Astrocyte of the cerebellum (primary cell): ENCODE results near the gene ARCN1.
"Not testable (repeated sequence)": the region's sequence is repeated elsewhere in the genome, so short reads cannot be mapped to it uniquely, and the experiment has no call there.

Source experiments
- DNase-seq: peaks from one replicate; pipeline ENCODE4 v3.0.0-alpha.2; 2011; ENCODE audit warnings: low read depth
- H3K4me3 ChIP-seq: 2 replicates; pipeline ENCODE4 v1.5.1; 2011; ENCODE audit warnings: mild to moderate bottlenecking, low read depth, low read length, moderate library complexity
- in situ Hi-C: cut with HindIII; loops from 2 replicates; pipeline ENCODE4 v1.10.0; 2017; ENCODE audit warnings: low sequenced_read_pairs
- TF ChIP-seq, protein P1 (sequence below): IDR thresholded peaks from 2 replicates; pipeline ENCODE4 v1.5.1; 2012; ENCODE audit warnings: low read length, low read depth, moderate library complexity, mild to moderate bottlenecking; ENCODE audit errors: missing control alignments

The ARCN1 gene

DNA sequence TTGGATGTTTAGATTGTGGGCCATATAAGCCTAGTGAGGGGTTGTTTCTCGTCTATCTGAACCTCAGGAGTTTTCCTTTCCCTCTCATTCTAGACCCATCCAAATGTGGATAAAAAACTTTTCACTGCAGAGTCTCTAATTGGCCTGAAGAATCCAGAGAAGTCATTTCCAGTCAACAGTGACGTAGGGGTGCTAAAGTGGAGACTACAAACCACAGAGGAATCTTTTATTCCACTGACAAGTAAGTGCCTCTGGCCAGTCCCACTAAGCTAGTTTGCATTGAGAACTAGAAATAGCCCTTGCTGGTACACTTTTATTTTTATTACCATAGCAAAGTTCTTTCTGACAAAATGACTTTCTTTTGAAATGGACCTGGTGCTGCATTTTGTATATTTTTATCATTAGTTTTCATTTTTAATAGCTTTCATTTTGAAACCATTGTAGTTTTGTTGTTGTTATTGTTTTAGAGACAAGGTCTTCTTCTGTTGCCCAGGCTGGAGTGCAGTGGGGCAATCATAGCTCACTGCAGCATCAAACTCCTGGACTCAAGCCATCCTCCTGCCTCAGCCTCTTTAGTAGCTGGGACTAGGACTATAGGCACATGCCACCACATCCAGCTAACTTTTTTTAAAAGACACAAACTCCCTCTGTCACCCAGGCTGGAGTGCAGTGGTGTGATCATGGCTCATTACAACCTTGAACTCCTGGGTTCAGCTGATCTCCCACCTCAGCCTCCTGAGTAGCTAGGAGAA, 20.6 kb downstream of the ARCN1 start:
- H3K4me3 ChIP-seq: no peak overlapping the region
- DNase-seq: no peak
- TF ChIP-seq, protein P1, sequence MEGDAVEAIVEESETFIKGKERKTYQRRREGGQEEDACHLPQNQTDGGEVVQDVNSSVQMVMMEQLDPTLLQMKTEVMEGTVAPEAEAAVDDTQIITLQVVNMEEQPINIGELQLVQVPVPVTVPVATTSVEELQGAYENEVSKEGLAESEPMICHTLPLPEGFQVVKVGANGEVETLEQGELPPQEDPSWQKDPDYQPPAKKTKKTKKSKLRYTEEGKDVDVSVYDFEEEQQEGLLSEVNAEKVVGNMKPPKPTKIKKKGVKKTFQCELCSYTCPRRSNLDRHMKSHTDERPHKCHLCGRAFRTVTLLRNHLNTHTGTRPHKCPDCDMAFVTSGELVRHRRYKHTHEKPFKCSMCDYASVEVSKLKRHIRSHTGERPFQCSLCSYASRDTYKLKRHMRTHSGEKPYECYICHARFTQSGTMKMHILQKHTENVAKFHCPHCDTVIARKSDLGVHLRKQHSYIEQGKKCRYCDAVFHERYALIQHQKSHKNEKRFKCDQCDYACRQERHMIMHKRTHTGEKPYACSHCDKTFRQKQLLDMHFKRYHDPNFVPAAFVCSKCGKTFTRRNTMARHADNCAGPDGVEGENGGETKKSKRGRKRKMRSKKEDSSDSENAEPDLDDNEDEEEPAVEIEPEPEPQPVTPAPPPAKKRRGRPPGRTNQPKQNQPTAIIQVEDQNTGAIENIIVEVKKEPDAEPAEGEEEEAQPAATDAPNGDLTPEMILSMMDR: no peak
- in situ Hi-C loops: no loop called here

GRCh38 chr11:118594984-118595383, 22.8 kb downstream of the ARCN1 start:
- in situ Hi-C loops, DNase-seq, H3K4me3 ChIP-seq: not testable (repeated sequence)
- TF ChIP-seq, protein P1: peak; percentile 45

- DNase-seq: no peak
- TF ChIP-seq, protein P1: no peak
- H3K4me3 ChIP-seq: no peak overlapping the region
- in situ Hi-C loops: no loop called here
Observed at GRCh38 chr11:118596224-118597146, 24.3 kb downstream of the ARCN1 start.

- no peak for DNase-seq
- no peak overlapping the region for H3K4me3 ChIP-seq
- in situ Hi-C loops: no loop called here
- TF ChIP-seq, protein P1: no peak
Observed at GRCh38 chr11:118597556-118597955, 25.3 kb downstream of the ARCN1 start.

GRCh38 chr11:118602331-118602730, 30.1 kb downstream of the ARCN1 start:
- DNase-seq: no peak
- TF ChIP-seq, protein P1: no peak
- no peak overlapping the region for H3K4me3 ChIP-seq
- in situ Hi-C loops: no loop called here

GRCh38 chr11:118603709-118604108, 31.5 kb downstream of the ARCN1 start:
- DNase-seq, in situ Hi-C loops, H3K4me3 ChIP-seq: not testable (repeated sequence)

DNA sequence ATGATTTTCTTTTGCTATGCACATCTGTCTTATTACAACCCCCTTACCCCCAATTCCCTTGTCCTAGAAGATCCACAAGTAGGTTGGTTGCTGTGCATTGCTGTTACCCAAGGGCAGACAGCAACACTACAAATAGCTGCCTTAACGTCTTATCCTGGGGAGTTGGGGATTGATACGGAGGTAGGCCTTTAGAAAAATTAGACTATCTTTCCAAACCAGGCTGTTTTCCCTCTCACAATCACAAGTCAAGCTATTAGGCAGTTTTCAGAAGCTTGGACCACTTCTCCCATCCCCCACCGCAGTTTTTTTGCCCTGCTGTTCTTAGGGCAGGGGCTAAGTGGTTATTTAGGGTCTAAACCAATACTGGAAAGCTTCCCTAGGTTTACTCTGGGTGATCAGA, 32.4 kb downstream of the ARCN1 start:
- in situ Hi-C loops: no loop called here
- no peak for DNase-seq
- no peak overlapping the region for H3K4me3 ChIP-seq
- TF ChIP-seq, protein P1: no peak
